Activated naive CD8-positive, alpha-beta T cell treated with anti-CD3 and anti-CD28 coated beads, Interleukin-2, amount 50 U/mL, for 16 hours (primary cell): ENCODE results near the gene CENPT.

Source experiments
- DNase-seq: peaks from one replicate; pipeline ENCODE4 v3.0.0-alpha.2; 2020; ENCODE audit warnings: low read depth, low spot score

CENPT gene, protein sequence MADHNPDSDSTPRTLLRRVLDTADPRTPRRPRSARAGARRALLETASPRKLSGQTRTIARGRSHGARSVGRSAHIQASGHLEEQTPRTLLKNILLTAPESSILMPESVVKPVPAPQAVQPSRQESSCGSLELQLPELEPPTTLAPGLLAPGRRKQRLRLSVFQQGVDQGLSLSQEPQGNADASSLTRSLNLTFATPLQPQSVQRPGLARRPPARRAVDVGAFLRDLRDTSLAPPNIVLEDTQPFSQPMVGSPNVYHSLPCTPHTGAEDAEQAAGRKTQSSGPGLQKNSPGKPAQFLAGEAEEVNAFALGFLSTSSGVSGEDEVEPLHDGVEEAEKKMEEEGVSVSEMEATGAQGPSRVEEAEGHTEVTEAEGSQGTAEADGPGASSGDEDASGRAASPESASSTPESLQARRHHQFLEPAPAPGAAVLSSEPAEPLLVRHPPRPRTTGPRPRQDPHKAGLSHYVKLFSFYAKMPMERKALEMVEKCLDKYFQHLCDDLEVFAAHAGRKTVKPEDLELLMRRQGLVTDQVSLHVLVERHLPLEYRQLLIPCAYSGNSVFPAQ

DNA sequence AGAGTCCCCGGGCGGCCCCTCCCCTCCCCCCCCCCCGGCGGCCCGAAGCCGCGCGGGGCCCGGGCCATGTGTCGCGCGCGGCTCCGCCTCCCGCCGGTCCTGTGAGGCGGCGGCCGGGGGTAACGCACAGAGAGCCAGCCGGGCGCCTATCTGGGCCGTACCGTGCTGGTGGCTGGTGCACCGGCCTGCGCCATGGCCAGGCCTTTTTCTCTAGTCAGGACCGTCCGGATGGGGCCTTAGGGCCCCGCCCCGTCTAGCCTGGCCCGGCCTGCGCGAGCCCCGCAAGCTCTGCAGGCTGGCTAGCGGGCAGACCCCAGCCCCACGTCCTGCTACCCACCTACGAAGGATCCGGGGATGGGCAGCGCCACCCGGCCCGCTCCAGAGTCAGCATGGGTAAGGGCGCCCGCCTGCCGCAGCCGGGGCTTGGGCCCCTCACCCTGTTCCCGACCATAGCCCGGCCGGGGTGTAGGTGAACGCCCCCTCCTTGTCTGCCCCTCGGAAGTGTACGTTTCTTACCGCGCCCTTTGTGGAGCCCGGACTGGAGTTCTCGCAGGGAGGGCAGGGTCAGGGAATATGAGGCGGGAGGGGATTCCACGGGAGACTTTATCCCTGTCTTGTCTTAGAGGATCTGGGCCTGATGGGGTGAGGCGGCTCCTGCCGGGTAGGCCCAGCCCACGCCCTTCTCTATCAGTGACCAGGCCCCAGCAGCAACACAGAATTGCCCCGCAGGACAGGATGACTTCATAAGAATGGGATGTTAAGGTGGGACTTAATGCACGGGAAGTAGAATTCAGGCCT is at the start of gene CENPT:
TSS of gene CENPT (minus strand) at position 630 of the 798 bp plus-strand sequence. CDS start 13,834 bp downstream, outside the sequence.
- no peak for DNase-seq

DNA sequence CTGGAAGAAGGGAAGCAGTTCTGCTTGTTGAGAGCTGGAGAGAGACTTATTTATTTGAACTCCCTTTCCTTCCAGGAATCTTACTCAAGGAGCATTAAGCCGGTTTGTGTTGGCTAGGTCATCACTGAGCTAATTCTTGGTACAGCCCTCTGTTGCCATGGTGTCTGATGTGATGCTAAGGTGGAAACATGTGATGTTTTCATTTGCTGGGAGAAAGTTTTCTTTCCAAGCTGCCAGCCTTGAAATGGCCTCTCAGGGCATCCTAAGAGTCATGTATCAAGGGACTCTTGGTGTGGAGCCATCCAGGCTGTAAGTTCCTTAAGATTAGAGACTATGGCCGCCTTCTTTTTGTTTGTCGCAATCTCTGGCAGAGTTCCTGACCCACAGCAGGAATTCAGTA is 49.7 kb upstream of the CENPT start:
- DNase-seq, result no peak

DNA sequence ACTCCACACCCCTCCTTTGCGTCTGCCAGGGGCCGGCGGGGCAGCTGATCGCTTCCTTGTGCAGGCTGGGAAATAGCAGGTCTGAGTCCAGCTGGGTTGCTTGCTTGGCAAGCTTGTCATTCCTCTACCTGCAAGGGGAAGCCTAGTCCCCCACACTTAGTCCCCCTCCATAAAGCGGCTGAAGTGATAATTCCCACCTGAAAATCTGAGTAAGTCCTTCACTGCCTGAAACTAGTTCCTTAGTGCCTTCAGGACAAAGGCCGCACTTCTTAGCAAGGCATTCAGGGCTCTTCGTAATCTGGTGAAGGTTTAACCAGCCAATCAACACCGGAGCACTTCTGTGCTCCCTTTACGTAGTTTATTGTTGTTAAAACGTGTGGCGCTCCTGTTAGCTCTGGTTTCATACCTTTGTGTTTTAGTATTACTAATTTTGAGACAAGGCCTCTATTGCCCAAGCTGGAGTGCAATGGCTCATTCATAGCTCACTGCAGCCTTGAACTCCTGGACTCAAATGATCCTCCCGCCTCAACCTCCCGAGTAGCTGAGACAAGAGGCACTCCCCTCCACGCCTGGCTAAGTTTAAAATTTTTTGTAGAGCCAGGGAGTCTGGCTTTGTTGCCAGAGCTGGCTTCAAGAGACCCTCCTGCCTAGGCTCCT is 46.4 kb upstream of the CENPT start:
- no peak for DNase-seq

DNA sequence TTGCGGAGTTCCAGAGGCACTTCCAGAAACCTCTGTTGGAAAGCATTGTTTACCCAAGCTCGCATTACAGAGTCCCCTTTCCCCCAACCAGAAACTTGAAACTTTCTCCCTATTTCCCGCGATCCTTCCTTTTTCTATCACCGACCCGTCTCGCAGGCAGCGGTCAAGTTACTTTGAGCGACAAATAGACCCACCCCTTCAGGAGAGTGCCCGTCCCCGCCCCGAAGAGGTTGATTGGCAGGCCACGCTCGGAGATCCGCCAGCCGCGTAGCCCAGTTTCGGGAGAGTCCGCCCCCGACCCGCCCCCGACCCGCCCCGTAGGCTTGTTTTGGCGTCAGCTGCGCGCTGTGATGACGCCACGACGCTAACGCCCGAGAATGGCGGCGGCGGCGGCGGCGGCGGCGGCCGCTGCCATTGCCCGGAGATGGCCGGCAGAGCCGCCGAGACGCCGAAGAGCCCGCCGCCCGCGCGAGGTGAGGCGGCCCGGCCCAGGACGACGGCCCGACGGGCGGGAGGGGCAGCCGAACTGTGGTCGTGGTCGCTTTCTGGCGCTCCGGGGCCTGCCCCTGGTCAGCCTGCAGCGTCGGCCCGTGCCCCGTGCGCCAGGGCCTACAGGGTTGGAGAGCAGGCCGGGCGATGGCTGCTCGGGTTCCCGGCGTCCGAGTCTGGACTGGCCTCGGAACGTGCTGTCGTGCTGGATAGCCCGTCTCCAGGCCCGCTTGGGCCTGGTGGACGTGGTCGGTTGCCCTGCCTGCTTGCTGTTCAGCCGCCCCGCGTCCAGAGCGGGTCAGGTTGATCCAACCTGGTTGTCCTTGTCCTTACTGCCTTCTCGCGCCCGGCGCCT is 45.6 kb upstream of the CENPT start, which contains the start of gene PSKH1:
TSS of gene PSKH1 (plus strand) at position 356 of the 844 bp plus-strand sequence. CDS start 15,496 bp downstream, outside the sequence.
- DNase-seq, result peak; percentile 88

DNA sequence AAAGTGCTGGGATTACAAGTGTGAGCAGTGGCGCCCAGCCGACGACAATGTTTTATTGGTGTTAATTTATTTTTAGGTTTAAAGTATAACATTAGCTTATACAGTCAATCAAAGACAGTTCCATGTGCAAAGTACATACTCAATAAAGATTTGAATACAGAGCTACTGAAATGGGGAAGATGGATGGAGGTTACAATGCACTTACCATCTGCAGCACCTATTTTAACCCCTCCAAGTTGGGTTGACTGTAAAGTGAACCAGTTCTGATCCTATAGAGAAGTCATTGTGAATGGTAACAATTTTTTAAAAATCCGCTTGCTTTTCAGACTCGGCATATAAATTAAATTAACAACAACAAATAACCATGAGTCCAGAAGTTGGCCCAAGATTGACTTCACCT is 44.9 kb upstream of the CENPT start:
- DNase-seq, result no peak

DNA sequence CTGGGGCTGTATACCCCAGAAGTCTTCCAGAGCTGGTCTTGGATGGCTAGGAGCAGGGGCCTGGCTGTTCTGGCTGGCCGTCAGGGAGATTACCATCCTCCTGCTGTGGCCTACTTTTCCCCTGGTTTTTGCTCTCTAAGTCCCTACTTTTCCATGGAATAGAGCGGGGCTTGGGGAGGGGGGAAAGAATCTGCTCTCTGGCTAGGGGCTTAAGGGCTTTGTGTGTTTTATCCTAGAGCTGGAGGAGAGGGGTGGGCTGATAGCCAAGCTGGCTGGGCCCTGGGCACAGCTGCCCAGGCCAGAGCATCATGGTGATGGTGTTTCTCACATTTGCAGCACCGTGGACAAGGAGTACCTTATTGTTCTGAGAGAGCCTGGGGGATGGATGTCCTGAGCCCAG is 40.8 kb upstream of the CENPT start:
- no peak for DNase-seq

DNA sequence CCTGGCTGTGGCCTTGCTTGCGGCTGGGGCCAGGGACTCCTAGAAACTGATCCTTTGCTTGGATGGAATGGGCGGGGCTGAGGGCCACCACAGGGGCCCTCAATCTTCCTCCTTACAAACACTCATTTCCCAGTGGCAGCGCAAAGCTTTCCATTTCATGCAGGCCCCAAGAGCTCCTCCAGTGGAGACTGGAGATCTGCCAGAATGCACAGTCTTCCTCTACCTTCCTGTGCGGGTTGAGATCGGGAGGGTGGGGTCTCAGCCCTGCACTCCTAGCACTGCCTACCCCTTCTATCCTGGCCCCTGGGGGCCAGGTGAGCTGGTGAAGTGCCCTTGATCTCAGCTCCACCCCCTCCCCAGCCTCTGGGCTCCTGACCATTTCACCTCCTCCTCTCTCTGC is 38.9 kb upstream of the CENPT start:
- no peak for DNase-seq

DNA sequence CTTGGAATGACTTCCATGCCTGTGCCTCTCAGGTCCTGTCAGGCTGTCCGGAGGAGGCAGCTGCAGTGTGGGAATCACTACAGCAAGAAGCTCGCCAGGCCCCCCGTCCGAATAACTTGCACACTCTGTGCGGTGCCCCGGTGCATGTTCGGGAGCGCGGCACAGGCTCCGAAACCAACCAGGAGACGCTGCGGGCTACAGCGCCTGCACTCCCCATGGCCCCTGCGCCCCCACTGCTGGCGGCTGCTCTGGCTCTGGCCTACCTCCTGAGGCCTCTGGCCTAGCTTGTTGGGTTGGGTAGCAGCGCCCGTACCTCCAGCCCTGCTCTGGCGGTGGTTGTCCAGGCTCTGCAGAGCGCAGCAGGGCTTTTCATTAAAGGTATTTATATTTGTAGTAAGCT is 38.5 kb upstream of the CENPT start:
- no peak for DNase-seq

DNA sequence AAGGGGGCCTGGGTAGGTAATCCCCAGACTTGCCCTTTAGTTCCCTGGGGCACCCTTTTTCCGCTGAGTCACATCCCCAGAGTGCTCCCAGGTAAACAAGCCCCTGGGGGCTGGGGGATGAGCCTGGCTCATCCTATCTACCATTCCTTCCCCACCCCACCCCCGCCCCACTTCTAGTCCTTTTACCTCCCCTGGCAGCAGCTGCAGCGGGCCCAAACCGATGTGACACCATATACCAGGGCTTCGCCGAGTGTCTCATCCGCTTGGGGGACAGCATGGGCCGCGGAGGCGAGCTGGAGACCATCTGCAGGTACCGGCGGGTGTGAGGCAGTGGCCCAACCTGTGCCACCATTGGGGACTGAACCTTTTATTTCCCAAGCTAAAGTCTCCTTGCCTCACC is 38.1 kb upstream of the CENPT start:
- DNase-seq, result no peak

DNA sequence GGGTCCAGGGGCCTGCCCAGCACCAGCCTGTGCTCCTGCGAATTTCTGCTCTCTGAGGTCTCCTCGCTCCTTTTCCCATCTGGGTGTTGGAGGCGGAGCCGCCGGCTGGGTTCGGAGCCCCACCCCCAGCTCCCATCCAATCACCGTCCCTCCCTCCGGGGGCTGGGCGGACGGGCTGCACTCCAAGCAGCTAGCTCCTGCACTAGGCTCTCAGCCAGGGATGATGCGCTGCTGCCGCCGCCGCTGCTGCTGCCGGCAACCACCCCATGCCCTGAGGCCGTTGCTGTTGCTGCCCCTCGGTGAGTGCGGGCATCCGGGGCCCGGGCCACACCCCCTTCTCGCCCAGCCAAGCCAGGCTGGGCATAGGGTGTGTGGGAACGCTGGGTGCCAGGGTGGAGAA is 37.2 kb upstream of the CENPT start, which contains the start of gene NRN1L:
TSS of gene NRN1L (plus strand) at position 202 of the 400 bp plus-strand sequence. CDS start at position 221, 19 bp downstream.
- no peak for DNase-seq

DNA sequence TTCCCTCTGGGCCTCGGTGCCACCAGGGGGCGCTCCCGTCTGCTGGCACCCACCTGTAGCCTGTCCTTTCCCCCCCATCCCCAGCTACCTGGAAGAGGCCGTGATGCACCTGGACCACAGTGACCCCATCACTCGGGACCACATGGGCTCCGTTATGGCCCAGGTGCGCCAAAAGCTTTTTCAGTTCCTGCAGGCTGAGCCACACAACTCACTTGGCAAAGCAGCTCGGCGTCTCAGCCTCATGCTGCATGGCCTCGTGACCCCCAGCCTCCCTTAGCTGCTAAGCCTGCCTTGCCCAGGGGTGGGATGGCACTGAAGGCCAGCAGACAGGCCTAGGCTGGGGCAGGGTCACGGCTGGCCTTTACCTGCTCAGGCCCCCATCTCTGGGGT is 36.4 kb upstream of the CENPT start:
- DNase-seq, result peak; percentile 42

DNA sequence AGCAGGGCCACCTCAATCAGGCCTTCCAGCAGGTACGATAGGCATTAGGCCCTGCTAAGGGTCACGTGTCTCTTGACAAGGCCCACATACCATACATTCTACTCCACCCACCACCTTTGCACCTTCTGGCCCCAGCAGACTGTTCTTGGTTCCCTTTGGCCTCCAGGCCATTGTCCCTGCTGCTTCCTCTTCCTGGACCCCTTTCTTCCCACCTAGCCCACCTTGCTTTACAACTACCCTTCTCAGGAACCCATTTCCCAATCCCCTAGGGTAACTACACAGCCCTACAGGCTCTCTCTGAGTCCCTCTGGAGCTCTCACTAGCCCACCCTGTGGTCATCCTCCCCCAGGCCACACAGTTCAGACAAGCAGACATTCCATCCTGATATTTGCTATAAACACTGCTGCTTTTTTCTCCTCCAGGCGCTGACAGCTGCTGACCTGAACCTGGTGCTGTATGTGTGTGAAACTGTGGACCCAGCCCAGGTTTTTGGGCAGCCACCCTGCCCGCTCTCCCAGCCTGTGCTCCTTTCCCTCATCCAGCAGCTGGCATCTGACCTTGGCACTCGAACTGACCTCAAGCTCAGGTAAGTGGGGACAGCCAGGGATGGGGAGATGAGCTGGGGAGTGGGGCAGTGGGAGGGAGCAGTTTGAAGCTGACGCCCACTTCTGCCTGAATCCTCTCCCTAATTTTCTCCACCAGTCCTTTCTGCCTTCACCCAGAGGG is 35.8 kb upstream of the CENPT start:
- no peak for DNase-seq

DNA sequence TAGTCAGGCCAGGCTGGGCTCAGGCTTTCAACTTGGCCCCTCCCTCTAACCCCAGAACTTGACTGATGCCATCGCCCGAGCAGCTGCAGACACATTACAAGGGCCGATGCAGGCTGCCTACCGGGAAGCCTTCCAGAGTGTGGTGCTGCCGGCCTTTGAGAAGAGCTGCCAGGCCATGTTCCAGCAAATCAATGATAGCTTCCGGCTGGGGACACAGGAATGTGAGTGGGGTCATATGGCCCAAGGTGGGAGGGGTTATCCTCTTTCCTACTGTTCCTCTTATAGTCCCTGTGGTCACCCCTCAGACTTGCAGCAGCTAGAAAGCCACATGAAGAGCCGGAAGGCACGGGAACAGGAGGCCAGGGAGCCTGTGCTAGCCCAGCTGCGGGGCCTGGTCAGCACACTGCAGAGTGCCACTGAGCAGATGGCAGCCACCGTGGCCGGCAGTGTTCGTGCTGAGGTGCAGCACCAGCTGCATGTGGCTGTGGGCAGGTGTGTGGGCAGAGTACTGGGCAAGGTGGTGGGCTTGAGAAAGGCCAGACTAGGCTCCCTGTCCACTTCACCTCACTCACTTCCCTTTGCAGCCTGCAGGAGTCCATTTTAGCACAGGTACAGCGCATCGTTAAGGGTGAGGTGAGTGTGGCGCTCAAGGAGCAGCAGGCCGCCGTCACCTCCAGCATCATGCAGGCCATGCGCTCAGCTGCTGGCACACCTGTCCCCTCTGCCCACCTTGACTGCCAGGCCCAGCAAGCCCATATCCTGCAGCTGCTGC is 35.1 kb upstream of the CENPT start:
- DNase-seq, result no peak

DNA sequence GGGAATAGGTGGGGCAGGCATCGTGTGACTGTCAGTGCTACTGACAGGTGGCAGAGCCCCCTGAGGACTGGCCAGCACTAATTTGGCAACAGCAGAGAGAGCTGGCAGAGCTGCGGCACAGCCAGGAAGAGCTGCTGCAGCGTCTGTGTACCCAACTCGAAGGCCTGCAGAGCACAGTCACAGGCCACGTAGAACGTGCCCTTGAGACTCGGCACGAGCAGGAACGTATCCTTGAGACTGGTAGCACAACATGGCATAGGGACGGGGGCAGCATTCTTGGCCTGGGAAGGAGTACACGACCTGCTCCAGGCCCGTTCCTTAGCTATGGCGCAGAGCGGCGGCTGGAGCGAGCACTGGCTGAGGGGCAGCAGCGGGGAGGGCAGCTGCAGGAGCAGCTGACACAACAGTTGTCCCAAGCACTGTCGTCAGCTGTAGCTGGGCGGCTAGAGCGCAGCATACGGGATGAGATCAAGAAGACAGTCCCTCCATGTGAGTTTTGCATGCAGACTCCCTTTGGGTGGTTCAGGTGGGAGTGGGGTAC is 34.2 kb upstream of the CENPT start:
- DNase-seq, result no peak

DNA sequence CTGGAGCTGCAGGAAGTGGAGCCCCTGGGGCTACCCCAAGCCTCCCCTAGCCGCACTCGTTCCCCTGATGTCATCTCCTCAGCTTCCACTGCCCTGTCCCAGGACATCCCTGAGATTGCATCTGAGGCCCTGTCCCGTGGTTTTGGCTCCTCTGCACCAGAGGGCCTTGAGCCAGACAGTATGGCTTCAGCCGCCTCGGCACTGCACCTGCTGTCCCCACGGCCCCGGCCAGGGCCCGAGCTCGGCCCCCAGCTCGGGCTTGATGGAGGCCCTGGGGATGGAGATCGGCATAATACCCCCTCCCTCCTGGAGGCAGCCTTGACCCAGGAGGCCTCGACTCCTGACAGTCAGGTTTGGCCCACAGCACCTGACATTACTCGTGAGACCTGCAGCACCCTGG is 33.1 kb upstream of the CENPT start:
- DNase-seq, result no peak

DNA sequence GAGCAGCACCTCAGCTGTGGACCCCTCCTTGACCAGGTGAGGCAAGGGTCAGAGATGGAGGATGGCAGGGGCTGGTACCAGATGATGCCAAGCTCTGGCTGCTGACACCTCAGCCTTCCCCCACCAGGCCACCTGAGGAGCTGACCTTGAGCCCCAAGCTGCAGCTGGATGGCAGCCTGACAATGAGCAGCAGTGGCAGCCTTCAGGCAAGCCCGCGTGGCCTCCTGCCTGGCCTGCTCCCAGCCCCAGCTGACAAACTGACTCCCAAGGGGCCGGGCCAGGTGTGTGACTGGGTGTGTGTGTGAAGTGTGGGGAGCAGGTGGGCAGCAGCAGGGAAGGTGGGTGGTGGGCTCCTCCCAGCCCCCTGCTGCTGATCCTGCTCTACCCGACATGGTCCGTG is 32.4 kb upstream of the CENPT start:
- DNase-seq, result no peak

DNA sequence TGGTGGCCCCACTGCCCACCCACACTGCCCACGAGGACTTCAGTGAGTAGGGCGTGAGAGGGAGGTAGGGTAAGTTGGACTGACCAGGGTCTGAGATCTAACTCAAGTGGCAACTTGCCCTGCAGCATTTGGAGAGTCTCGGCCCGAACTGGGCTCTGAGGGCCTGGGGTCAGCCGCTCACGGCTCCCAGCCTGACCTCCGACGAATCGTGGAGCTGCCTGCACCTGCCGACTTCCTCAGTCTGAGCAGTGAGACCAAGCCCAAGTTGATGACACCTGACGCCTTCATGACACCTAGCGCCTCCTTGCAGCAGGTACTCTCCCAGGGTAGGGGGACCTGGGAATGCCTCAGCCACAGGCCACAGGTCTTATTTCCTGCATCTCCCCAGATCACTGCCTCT is 32.0 kb upstream of the CENPT start:
- no peak for DNase-seq

DNA sequence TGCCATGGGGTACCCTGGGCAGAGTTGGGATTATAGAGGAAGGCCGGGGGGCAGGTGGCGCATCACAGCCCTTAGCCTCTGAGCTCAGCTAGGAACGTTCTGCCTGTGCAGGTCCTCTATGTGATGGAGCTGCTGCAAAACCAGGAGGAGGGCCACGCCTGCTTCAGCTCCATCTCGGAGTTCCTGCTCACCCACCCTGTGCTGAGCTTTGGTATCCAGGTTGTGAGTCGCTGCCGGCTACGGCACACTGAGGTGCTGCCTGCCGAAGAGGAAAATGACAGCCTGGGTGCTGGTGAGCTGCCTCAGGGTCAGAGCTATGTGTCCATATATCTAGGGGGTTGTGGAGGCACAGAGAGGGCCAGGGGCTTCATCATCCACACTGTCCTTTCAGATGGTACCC is 31.4 kb upstream of the CENPT start:
- DNase-seq, result no peak

DNA sequence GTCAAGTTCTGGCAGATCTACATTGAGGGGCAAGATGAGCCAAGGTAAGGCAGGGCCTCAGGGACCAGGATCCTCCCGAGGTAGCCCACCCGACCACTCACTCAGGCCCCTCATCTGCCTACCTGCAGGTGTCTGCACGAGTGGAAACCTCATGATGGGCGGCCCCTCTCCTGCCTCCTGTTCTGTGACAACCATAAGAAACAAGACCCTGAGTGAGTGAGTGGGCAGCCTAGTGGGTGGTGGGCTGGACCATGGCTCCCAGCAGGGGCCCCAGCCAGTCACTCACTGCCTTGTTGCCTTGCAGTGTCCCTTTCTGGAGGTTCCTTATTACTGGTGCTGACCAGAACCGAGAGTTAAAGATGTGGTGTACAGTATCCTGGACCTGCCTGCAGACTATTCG is 30.7 kb upstream of the CENPT start:
- no peak for DNase-seq
